B cell (primary cell): Measurements from ENCODE around the gene MORC2. TPM values are rescaled to one million over a fixed set of nuclear protein-coding genes. Genes with fewer than 3 reads are reported as not detected.

ENCODE experiments used
- ATAC-seq: fragments of 200-7000 bp; cut with Tn5 transposase; one replicate; pipeline ENCODE4 v1.10.0; 2021; ENCODE audit warnings: low read depth, mild to moderate bottlenecking, moderate number of reproducible peaks, moderate library complexity
- CTCF ChIA-PET: fragments of 350-600 bp; sonication (Branson Sonifier 250); formaldehyde crosslinking; loops from one replicate; lab custom pipeline; 2021; ENCODE audit warnings: antibody characterized with exemption, inconsistent platforms; lab: Charles Lee
- POLR2A ChIA-PET: fragments of 350-600 bp; sonication (Branson Sonifier 250); formaldehyde crosslinking; loops from one replicate; lab custom pipeline; 2021; ENCODE audit warnings: antibody characterized with exemption; lab: Charles Lee
- DNase-seq: peaks from one replicate; pipeline ENCODE4 v3.0.0; 2013
- H2AFZ ChIP-seq: 2 replicates; pipeline ENCODE4 v1.6.1; 2012; ENCODE audit warnings: mild to moderate bottlenecking, low read depth, low read length; ENCODE audit not compliant: insufficient read depth, poor library complexity, severe bottlenecking
- H3K27ac ChIP-seq, 2 donors: 1 replicate in 1 of 2; 2 replicates in 1 of 2; pipeline ENCODE4 v1.5.1; 2012 to 2013; ENCODE audit warnings: low read length in 2 of 2, mild to moderate bottlenecking in 2 of 2, moderate library complexity in 1 of 2
- H3K27me3 ChIP-seq, 4 experiments: fragments of 200-600 bp in 1 of 4; sonication (generic) in 1 of 4; replicated peaks in 1 of 4; 1 replicate in 2 of 4; 2 replicates in 2 of 4; pipeline versions ENCODE4 v1.6.1 to v1.7.0; 2013 to 2016; ENCODE audit warnings: low read length in 3 of 4, mild to moderate bottlenecking in 2 of 4, mixed read lengths in 1 of 4, moderate library complexity in 1 of 4; ENCODE audit not compliant: insufficient read depth in 4 of 4, control insufficient read depth in 3 of 4; ENCODE audit errors: control extremely low read depth in 1 of 4
- H3K36me3 ChIP-seq, 2 experiments: replicated peaks in 1 of 2; 1 replicate in 1 of 2; 2 replicates in 1 of 2; pipeline versions ENCODE4 v1.6.1 to v1.7.1; 2013; ENCODE audit warnings: low read length in 1 of 2; ENCODE audit not compliant: insufficient read depth in 2 of 2, control insufficient read depth in 1 of 2; ENCODE audit errors: control extremely low read depth in 1 of 2, extremely low read depth in 1 of 2
- H3K4me1 ChIP-seq, 2 donors: fragments of 200-600 bp in 1 of 2; sonication (generic) in 1 of 2; 1 replicate in 1 of 2; 2 replicates in 1 of 2; pipeline versions ENCODE4 v1.5.1 to v1.6.1; 2013 to 2017; ENCODE audit warnings: low read length in 2 of 2; ENCODE audit not compliant: control insufficient read depth in 2 of 2, insufficient read depth in 2 of 2
- H3K4me2 ChIP-seq: replicated peaks from 2 replicates; pipeline ENCODE3; 2012; ENCODE audit warnings: mild to moderate bottlenecking, low read depth, low read length; ENCODE audit not compliant: poor library complexity, severe bottlenecking
- H3K4me3 ChIP-seq, 5 experiments: fragments of 200-600 bp in 1 of 5; sonication (generic) in 1 of 5; 1 replicate in 3 of 5; 2 replicates in 2 of 5; pipeline versions ENCODE4 v1.5.1 to v1.7.0; 2011 to 2016; ENCODE audit warnings: low read length in 4 of 5, mild to moderate bottlenecking in 4 of 5, low read depth in 2 of 5, control low read depth in 1 of 5, moderate library complexity in 1 of 5; ENCODE audit not compliant: insufficient read depth in 1 of 5; ENCODE audit errors: control extremely low read depth in 1 of 5, extremely low read depth in 1 of 5
- H3K79me2 ChIP-seq: fragments of 200-600 bp; sonication (generic); one replicate; pipeline ENCODE4 v1.6.0; 2016; ENCODE audit warnings: low read length; ENCODE audit not compliant: control insufficient read depth, insufficient read depth
- H3K9ac ChIP-seq: fragments of 200-600 bp; sonication (generic); 2 replicates; pipeline ENCODE4 v1.6.1; 2017; ENCODE audit warnings: mild to moderate bottlenecking, low read length, moderate library complexity
- H3K9me3 ChIP-seq, 3 donors: one replicate each; pipeline versions ENCODE4 v1.6.1 to v1.7.1; 2013; ENCODE audit warnings: low read length in 2 of 3; ENCODE audit not compliant: control insufficient read depth in 2 of 3, insufficient read depth in 1 of 3; ENCODE audit errors: control extremely low read depth in 1 of 3
- H4K20me1 ChIP-seq: 2 replicates; pipeline ENCODE4 v1.6.0; 2012; ENCODE audit warnings: mild to moderate bottlenecking, low read length; ENCODE audit not compliant: insufficient read depth, control insufficient read depth, poor library complexity, severe bottlenecking
- H3K27ac Mint-ChIP-seq: one replicate; pipeline ENCODE4 v1.8.0; 2021; ENCODE audit warnings: mixed read lengths
- H3K27me3 Mint-ChIP-seq: one replicate; pipeline ENCODE4 v1.8.0; 2021; ENCODE audit warnings: mixed read lengths
- H3K4me1 Mint-ChIP-seq: one replicate; pipeline ENCODE4 v1.8.0; 2021; ENCODE audit warnings: mixed read lengths
- H3K4me3 Mint-ChIP-seq: one replicate; pipeline ENCODE4 v1.8.0; 2021; ENCODE audit warnings: mixed read lengths
- H3K9me3 Mint-ChIP-seq: one replicate; pipeline ENCODE4 v1.8.0; 2022; ENCODE audit warnings: mixed read lengths; ENCODE audit not compliant: insufficient read depth
- EZH2 ChIP-seq: IDR thresholded peaks from 2 replicates; pipeline ENCODE4 v1.6.1; 2012; ENCODE audit warnings: borderline replicate concordance, low read depth, mild to moderate bottlenecking, moderate library complexity, low read length; ENCODE audit not compliant: insufficient read depth, poor library complexity, severe bottlenecking
- WGBS: methylation state at CpG from one replicate; pipeline ENCODE4 v1.1.5; 2013; ENCODE audit warnings: missing lambda C conversion rate; ENCODE audit not compliant: insufficient coverage; 5-methylcytosine and 5-hydroxymethylcytosine counted together
- intact Hi-C: fragments of 100-400 bp; cut with micrococcal nuclease; formaldehyde crosslinking; loops from one replicate; pipeline ENCODE4 v1.10.0; 2022
- polyA plus RNA-seq: library from polyadenylated mRNA; depleted of rRNA; stranded (reverse); fragments of >200 nt; gene quantifications from 2 replicates; pipeline ENCODE4 v1.2.3, GENCODE V29; 2012
- total RNA-seq, 2 donors: library from RNA; stranded (reverse); fragments of 120-200 nt in 1 of 2; gene quantifications; 1 replicate in 1 of 2; 2 replicates in 1 of 2; pipeline versions ENCODE4 v1.2.3 to v1.2.4, GENCODE V29; 2013 to 2022
- TF ChIP-seq, protein P1 (sequence below): fragments of 200-600 bp; IDR thresholded peaks from one replicate; pipeline ENCODE4 v1.8.0; 2022; ENCODE audit warnings: antibody characterized with exemption, mild to moderate bottlenecking

The MORC2 gene
- total and polyA plus RNA-seq, 2 donors (not counting 1 experiment from before 2014, with no cell fraction given): 10.1 to 25.0 TPM

DNA sequence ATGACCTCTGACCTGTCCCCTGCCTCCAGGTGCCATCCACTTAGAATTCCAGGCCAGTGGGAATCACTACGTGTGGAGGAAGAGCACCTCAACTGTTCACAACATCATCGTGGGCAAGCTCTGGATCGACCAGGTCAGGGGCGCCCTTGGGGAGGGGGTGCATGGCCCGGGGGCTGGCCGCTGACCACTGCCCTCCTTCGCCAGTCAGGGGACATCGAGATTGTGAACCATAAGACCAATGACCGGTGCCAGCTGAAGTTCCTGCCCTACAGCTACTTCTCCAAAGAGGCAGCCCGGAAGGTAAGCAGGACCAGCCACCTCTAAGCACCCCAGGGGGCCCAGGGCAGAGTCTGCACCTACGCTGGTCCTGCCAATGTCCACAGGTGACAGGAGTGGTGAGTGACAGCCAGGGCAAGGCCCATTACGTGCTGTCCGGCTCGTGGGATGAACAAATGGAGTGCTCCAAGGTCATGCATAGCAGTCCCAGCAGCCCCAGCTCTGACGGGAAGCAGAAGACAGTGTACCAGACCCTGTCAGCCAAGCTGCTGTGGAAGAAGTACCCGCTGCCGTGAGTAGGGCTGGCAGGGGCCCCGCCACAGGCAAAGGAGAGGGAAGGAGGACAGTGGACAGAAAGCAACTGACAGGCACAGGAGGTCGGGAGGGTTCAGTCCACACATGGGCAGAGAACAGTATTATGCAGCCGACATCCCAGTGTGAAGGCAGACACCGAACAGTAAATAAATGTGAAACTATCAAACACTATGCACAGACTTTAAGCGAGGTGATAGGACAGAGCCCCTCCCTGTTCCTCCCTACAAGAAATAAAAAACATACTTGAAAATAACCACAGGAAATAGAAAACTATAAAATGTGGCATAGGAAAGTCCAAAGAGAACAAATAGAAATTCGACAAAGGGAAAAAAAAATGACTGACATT is 74.9 kb downstream of the MORC2 start:
- H3K4me2 ChIP-seq: no peak overlapping the region
- intact Hi-C loops: no loop called here
- no peak overlapping the region for H3K9ac ChIP-seq
- DNase-seq (no peak), ATAC-seq (no peak)
- H3K27ac ChIP-seq: no peak overlapping the region
- peaks cover 0 to 3% (median 0%) of the 10 kb centered on the region in 3 donors for H3K9me3 ChIP-seq
- whole genome bisulfite sequencing: 96% methylated on average over 21 of the region's 23 CpGs
- no peak for TF ChIP-seq EZH2
- no peak overlapping the region for H2AFZ ChIP-seq
- POLR2A ChIA-PET: no interaction called here
- Mint-ChIP-seq H3K4me3 (no peak overlapping the region), H3K4me1 (no peaks in the 10 kb centered on the region), H3K27me3 (no peaks in the 10 kb centered on the region), H3K27ac (no peak overlapping the region), H3K9me3 (no peaks in the 10 kb centered on the region)
- peaks cover 21% of the 10 kb centered on the region for H4K20me1 ChIP-seq
- no peaks in the 10 kb centered on the region for H3K4me1 ChIP-seq
- H3K27me3 ChIP-seq: no peaks in the 10 kb centered on the region
- H3K36me3 ChIP-seq: no peaks in the 10 kb centered on the region
- no peaks in the 10 kb centered on the region for H3K79me2 ChIP-seq
- CTCF ChIA-PET: interaction anchor here (0.6 kb wide), 1 partner anchor 269 kb away, joined by 3 read pairs; no protein-coding TSS in a partner anchor
- H3K4me3 ChIP-seq: no peak overlapping the region

DNA sequence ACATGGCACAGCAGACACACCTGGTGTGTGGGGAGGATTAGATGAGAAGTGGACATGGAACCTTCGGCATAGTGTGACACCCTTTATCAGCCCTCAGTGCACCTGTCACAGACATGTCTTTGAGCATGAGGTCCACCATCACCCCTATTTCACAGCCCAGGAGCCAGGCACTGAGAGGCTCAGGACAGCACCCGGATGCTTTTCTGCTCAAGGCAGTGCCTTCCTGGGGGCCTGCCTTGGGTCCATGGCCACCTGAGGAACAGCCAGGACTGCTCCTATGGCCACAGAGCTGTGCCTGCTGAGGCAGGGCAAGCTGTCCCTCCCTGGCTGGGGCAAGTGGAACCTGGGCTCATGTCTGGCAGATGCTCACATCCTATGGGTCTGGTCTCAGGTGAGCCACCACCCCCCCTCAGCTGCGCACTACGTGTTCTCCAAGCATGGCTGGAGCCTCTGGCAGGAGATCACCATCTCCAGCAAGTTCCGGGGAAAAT is 75.8 kb downstream of the MORC2 start:
- no peak for ATAC-seq
- H3K9me3 ChIP-seq: no peaks in the 10 kb centered on the region
- no peaks in the 10 kb centered on the region for H3K27me3 ChIP-seq
- Mint-ChIP-seq H3K9me3 (no peaks in the 10 kb centered on the region), H3K4me3 (no peak overlapping the region), H3K4me1 (no peaks in the 10 kb centered on the region), H3K27ac (no peak overlapping the region), H3K27me3 (no peaks in the 10 kb centered on the region)
- peaks cover 21% of the 10 kb centered on the region for H4K20me1 ChIP-seq
- H3K27ac ChIP-seq: no peak overlapping the region
- ChIA-PET CTCF (interaction anchor here (0.5 kb wide), 1 partner anchor 212 kb away, joined by 3 read pairs; no protein-coding TSS in a partner anchor), POLR2A (no interaction called here)
- intact Hi-C loops: no loop called here
- WGBS: 100% methylated on average over 4 of the region's 5 CpGs
- H3K79me2 ChIP-seq: no peaks in the 10 kb centered on the region
- no peak for TF ChIP-seq EZH2
- TF ChIP-seq, protein P1, sequence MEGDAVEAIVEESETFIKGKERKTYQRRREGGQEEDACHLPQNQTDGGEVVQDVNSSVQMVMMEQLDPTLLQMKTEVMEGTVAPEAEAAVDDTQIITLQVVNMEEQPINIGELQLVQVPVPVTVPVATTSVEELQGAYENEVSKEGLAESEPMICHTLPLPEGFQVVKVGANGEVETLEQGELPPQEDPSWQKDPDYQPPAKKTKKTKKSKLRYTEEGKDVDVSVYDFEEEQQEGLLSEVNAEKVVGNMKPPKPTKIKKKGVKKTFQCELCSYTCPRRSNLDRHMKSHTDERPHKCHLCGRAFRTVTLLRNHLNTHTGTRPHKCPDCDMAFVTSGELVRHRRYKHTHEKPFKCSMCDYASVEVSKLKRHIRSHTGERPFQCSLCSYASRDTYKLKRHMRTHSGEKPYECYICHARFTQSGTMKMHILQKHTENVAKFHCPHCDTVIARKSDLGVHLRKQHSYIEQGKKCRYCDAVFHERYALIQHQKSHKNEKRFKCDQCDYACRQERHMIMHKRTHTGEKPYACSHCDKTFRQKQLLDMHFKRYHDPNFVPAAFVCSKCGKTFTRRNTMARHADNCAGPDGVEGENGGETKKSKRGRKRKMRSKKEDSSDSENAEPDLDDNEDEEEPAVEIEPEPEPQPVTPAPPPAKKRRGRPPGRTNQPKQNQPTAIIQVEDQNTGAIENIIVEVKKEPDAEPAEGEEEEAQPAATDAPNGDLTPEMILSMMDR: no peak
- no peak for DNase-seq
- no peak overlapping the region for H2AFZ ChIP-seq
- H3K4me1 ChIP-seq: no peaks in the 10 kb centered on the region
- no peak overlapping the region for H3K9ac ChIP-seq
- no peaks in the 10 kb centered on the region for H3K36me3 ChIP-seq
- H3K4me3 ChIP-seq: no peak overlapping the region
- no peak overlapping the region for H3K4me2 ChIP-seq
